Colonic mucosa (tissue), 4 donors: Measurements from ENCODE around the gene ATP6V0C. TPM values are rescaled to one million over a fixed set of nuclear protein-coding genes. Genes with fewer than 3 reads are reported as not detected.
A peak's percentile ranks its signal among the peaks of the same experiment; 100 is the strongest.

ENCODE experiments used
- DNase-seq: peaks from one replicate; pipeline ENCODE4 v3.0.0-alpha.2; 2020
- H3K27ac ChIP-seq: fragments of 200-600 bp; one replicate; pipeline ENCODE4 v1.8.0; 2021
- H3K27me3 ChIP-seq: fragments of 200-600 bp; one replicate; pipeline ENCODE4 v1.8.0; 2021
- H3K36me3 ChIP-seq: fragments of 200-600 bp; one replicate; pipeline ENCODE4 v1.8.0; 2021
- H3K4me1 ChIP-seq: fragments of 200-600 bp; one replicate; pipeline ENCODE4 v1.8.0; 2021; ENCODE audit warnings: mild to moderate bottlenecking
- H3K4me3 ChIP-seq: fragments of 200-600 bp; one replicate; pipeline ENCODE4 v1.8.0; 2021
- H3K9ac ChIP-seq, 2 donors: one replicate each; pipeline ENCODE4 v1.7.0; 2013; ENCODE audit warnings: control low read depth in 2 of 2, low read depth in 2 of 2, low read length in 2 of 2
- H3K9me3 ChIP-seq: fragments of 200-600 bp; one replicate; pipeline ENCODE4 v1.8.0; 2021
- CTCF ChIP-seq: fragments of 200-600 bp; IDR thresholded peaks from one replicate; pipeline ENCODE4 v1.8.0; 2022; ENCODE audit warnings: antibody characterized with exemption, mild to moderate bottlenecking
- intact Hi-C: fragments of 100-400 bp; cut with DNase I; formaldehyde crosslinking; loops from one replicate; pipeline ENCODE4 v1.14.1; 2022
- total RNA-seq, 2 donors: library from RNA; stranded (reverse); fragmentation: NEBNext Ultra II Directional in 1 of 2; extraction: Animal tissue kit (Norgen Biotek cat#: 25700) in 1 of 2; gene quantifications; one replicate each; pipeline ENCODE4 v1.2.1, GENCODE V29; 2021
- donor health status: healthy.
- donor health status: DM: no; HTN: no; CAD: no.
- donor health status: DM: no; HTN: no; CAD: no.

ATP6V0C gene
- total RNA-seq, 2 donors from 2014 or later: 240 to 336 TPM

GRCh38 chr16:2470603-2471015 is 43.1 kb upstream of the ATP6V0C start:
- no peak for TF ChIP-seq CTCF
- peaks cover 11% of the 10 kb centered on the region for H3K4me1 ChIP-seq
- no peak overlapping the region for H3K4me3 ChIP-seq
- H3K9ac ChIP-seq: peak overlapping the region in 1 of 2 donors; percentile 5
- no peaks in the 10 kb centered on the region for H3K36me3 ChIP-seq
- DNase-seq: no peak
- peaks cover 62% of the 10 kb centered on the region for H3K27me3 ChIP-seq
- no peak overlapping the region for H3K27ac ChIP-seq
- intact Hi-C loops: no loop called here
- no peaks in the 10 kb centered on the region for H3K9me3 ChIP-seq

GRCh38 chr16:2471016-2471652 is 42.6 kb upstream of the ATP6V0C start, which contains the start of gene NTN3:
Gene NTN3, plus strand, starts transcription at chr16:2471297. Its CDS starts 405 bp downstream, at chr16:2471702.
- no peak for TF ChIP-seq CTCF
- Histone ChIP-seq H3K27me3 (peaks cover 62% of the 10 kb centered on the region), H3K9ac (peak within 1 kb of the TSS in 1 of 2 donors; percentile 5), H3K9me3 (no peaks in the 10 kb centered on the region), H3K4me3 (peak within 1 kb of the TSS; percentile 11), H3K27ac (no peak within 1 kb of the TSS), H3K36me3 (no peaks in the 10 kb centered on the region), H3K4me1 (peaks cover 16% of the 10 kb centered on the region)
- intact Hi-C loops: no loop called here
- DNase-seq: no peak

GRCh38 chr16:2471653-2472487 is 41.9 kb upstream of the ATP6V0C start:
- Histone ChIP-seq H3K4me3 (peak overlapping the region; percentile 11), H3K27me3 (peaks cover 62% of the 10 kb centered on the region), H3K4me1 (peaks cover 17% of the 10 kb centered on the region)

DNA sequence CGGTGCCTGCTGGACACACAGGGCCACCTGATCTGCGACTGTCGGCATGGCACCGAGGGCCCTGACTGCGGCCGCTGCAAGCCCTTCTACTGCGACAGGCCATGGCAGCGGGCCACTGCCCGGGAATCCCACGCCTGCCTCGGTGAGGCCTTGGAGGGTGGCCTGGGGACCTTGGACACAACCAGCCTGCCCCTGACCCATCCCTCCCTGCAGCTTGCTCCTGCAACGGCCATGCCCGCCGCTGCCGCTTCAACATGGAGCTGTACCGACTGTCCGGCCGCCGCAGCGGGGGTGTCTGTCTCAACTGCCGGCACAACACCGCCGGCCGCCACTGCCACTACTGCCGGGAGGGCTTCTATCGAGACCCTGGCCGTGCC is 41.3 kb upstream of the ATP6V0C start:
- Histone ChIP-seq H3K36me3 (no peaks in the 10 kb centered on the region), H3K27me3 (peaks cover 58% of the 10 kb centered on the region)
- TF ChIP-seq CTCF: no peak

More at GRCh38 chr16:2471653-2472487, 41.9 kb upstream of the ATP6V0C start:
- DNase-seq: no peak
- Histone ChIP-seq H3K36me3 (no peaks in the 10 kb centered on the region), H3K9me3 (no peaks in the 10 kb centered on the region), H3K27ac (no peak overlapping the region), H3K9ac (no peak overlapping the region)
- intact Hi-C loops: no loop called here
- TF ChIP-seq CTCF: no peak

GRCh38 chr16:2472885-2473445 is 40.8 kb upstream of the ATP6V0C start:
- Histone ChIP-seq H3K9ac (no peak overlapping the region), H3K4me1 (peaks cover 17% of the 10 kb centered on the region), H3K27me3 (peaks cover 54% of the 10 kb centered on the region), H3K9me3 (no peaks in the 10 kb centered on the region), H3K36me3 (no peaks in the 10 kb centered on the region), H3K4me3 (no peak overlapping the region), H3K27ac (no peak overlapping the region)
- intact Hi-C loops: no loop called here
- no peak for DNase-seq
- no peak for TF ChIP-seq CTCF

More for the DNA sequence above, 41.3 kb upstream of the ATP6V0C start:
- H3K9ac ChIP-seq: no peak overlapping the region
- no peak overlapping the region for H3K27ac ChIP-seq
- no peaks in the 10 kb centered on the region for H3K9me3 ChIP-seq
- H3K4me3 ChIP-seq: no peak overlapping the region
- DNase-seq: no peak
- peaks cover 17% of the 10 kb centered on the region for H3K4me1 ChIP-seq
- intact Hi-C loops: no loop called here
